Measurements from ENCODE around the gene ALKBH4.
"Not testable (repeated sequence)": the region's sequence is repeated elsewhere in the genome, so short reads cannot be mapped to it uniquely, and the experiment has no call there.

The ALKBH4 gene

GRCh38 chr7:102474116-102474515 is 9.5 kb upstream of the ALKBH4 start:
- not testable (repeated sequence) for H3K4me1 ChIP-seq (ENCODE audit: control insufficient read depth, insufficient read depth, low read length); H3K27ac ChIP-seq (ENCODE audit: low read depth, low read length); H3K9me3 ChIP-seq (ENCODE audit: control insufficient read depth, insufficient read depth, low read depth, low read length); H3K27me3 ChIP-seq (ENCODE audit: control insufficient read depth, insufficient read depth, low read length); H3K9ac ChIP-seq (ENCODE audit: low read length); H3K4me3 ChIP-seq (ENCODE audit: low read depth, low read length)
- peaks cover 39% of the 10 kb centered on the region for H3K36me3 ChIP-seq (ENCODE audit: control insufficient read depth, insufficient read depth, low read length)

- Histone ChIP-seq H3K9me3 (ENCODE audit: control insufficient read depth, insufficient read depth, low read depth, low read length) (no peaks in the 10 kb centered on the region), H3K4me3 (ENCODE audit: low read depth, low read length) (no peak overlapping the region), H3K9ac (ENCODE audit: low read length) (no peak overlapping the region)
Observed at GRCh38 chr7:102473271-102473991, 8.8 kb upstream of the ALKBH4 start.

GRCh38 chr7:102472126-102473041 is 7.7 kb upstream of the ALKBH4 start:
- no peak overlapping the region for H3K27ac ChIP-seq (ENCODE audit: low read depth, low read length)
- peaks cover 55% of the 10 kb centered on the region for H3K36me3 ChIP-seq (ENCODE audit: control insufficient read depth, insufficient read depth, low read length)

More at GRCh38 chr7:102473271-102473991, 8.8 kb upstream of the ALKBH4 start:
- Histone ChIP-seq H3K36me3 (ENCODE audit: control insufficient read depth, insufficient read depth, low read length) (peaks cover 45% of the 10 kb centered on the region), H3K4me1 (ENCODE audit: control insufficient read depth, insufficient read depth, low read length) (no peaks in the 10 kb centered on the region), H3K27ac (ENCODE audit: low read depth, low read length) (no peak overlapping the region), H3K27me3 (ENCODE audit: control insufficient read depth, insufficient read depth, low read length) (no peaks in the 10 kb centered on the region)

GRCh38 chr7:102471791-102472125 is 7.1 kb upstream of the ALKBH4 start:
- no peak overlapping the region for H3K9ac ChIP-seq (ENCODE audit: low read length)
- 0 out of 2 replicates have a peak, but pooled peaks cover 4% of the 10 kb centered on the region for H3K4me1 ChIP-seq (ENCODE audit: control insufficient read depth, insufficient read depth, low read length)
- peaks cover 57% of the 10 kb centered on the region for H3K36me3 ChIP-seq (ENCODE audit: control insufficient read depth, insufficient read depth, low read length)
- H3K27ac ChIP-seq (ENCODE audit: low read depth, low read length) = no peak overlapping the region
- H3K27me3 ChIP-seq (ENCODE audit: control insufficient read depth, insufficient read depth, low read length) = no peaks in the 10 kb centered on the region
- H3K4me3 ChIP-seq (ENCODE audit: low read depth, low read length) = no peak overlapping the region
- H3K9me3 ChIP-seq (ENCODE audit: control insufficient read depth, insufficient read depth, low read depth, low read length) = no peaks in the 10 kb centered on the region

More at GRCh38 chr7:102472126-102473041, 7.7 kb upstream of the ALKBH4 start:
- Histone ChIP-seq H3K4me1 (ENCODE audit: control insufficient read depth, insufficient read depth, low read length) (no peaks in the 10 kb centered on the region), H3K27me3 (ENCODE audit: control insufficient read depth, insufficient read depth, low read length) (no peaks in the 10 kb centered on the region), H3K4me3 (ENCODE audit: low read depth, low read length) (no peak overlapping the region), H3K9ac (ENCODE audit: low read length) (no peak overlapping the region), H3K9me3 (ENCODE audit: control insufficient read depth, insufficient read depth, low read depth, low read length) (no peaks in the 10 kb centered on the region)

GRCh38 chr7:102469972-102470825 is 5.5 kb upstream of the ALKBH4 start:
- Histone ChIP-seq H3K27me3 (ENCODE audit: control insufficient read depth, insufficient read depth, low read length) (no peaks in the 10 kb centered on the region), H3K9me3 (ENCODE audit: control insufficient read depth, insufficient read depth, low read depth, low read length) (no peaks in the 10 kb centered on the region), H3K4me1 (ENCODE audit: control insufficient read depth, insufficient read depth, low read length) (0 out of 2 replicates have a peak, but pooled peaks cover 11% of the 10 kb centered on the region), H3K36me3 (ENCODE audit: control insufficient read depth, insufficient read depth, low read length) (peaks cover 57% of the 10 kb centered on the region), H3K9ac (ENCODE audit: low read length) (no peak overlapping the region), H3K4me3 (ENCODE audit: low read depth, low read length) (no peak overlapping the region), H3K27ac (ENCODE audit: low read depth, low read length) (no peak overlapping the region)

GRCh38 chr7:102469351-102469971 is 4.8 kb upstream of the ALKBH4 start:
- H3K27me3 ChIP-seq (ENCODE audit: control insufficient read depth, insufficient read depth, low read length) = no peaks in the 10 kb centered on the region
- H3K9me3 ChIP-seq (ENCODE audit: control insufficient read depth, insufficient read depth, low read depth, low read length) = no peaks in the 10 kb centered on the region
- H3K4me3 ChIP-seq (ENCODE audit: low read depth, low read length) = no peak overlapping the region
- H3K27ac ChIP-seq (ENCODE audit: low read depth, low read length) = no peak overlapping the region
- H3K9ac ChIP-seq (ENCODE audit: low read length) = no peak overlapping the region
- peaks cover 57% of the 10 kb centered on the region for H3K36me3 ChIP-seq (ENCODE audit: control insufficient read depth, insufficient read depth, low read length)
- H3K4me1 ChIP-seq (ENCODE audit: control insufficient read depth, insufficient read depth, low read length) = 0 out of 2 replicates have a peak, but pooled peaks cover 11% of the 10 kb centered on the region

- H3K9me3 ChIP-seq (ENCODE audit: control insufficient read depth, insufficient read depth, low read depth, low read length) = no peaks in the 10 kb centered on the region
- no peak overlapping the region for H3K4me3 ChIP-seq (ENCODE audit: low read depth, low read length)
- 0 out of 2 replicates have a peak, but pooled peaks cover 13% of the 10 kb centered on the region for H3K4me1 ChIP-seq (ENCODE audit: control insufficient read depth, insufficient read depth, low read length)
- no peak overlapping the region for H3K27ac ChIP-seq (ENCODE audit: low read depth, low read length)
- no peak overlapping the region for H3K9ac ChIP-seq (ENCODE audit: low read length)
- H3K36me3 ChIP-seq (ENCODE audit: control insufficient read depth, insufficient read depth, low read length) = peaks cover 57% of the 10 kb centered on the region
- no peaks in the 10 kb centered on the region for H3K27me3 ChIP-seq (ENCODE audit: control insufficient read depth, insufficient read depth, low read length)
Observed at GRCh38 chr7:102468478-102469350, 4.1 kb upstream of the ALKBH4 start.

- H3K27ac ChIP-seq (ENCODE audit: low read depth, low read length) = no peak overlapping the region
- H3K4me1 ChIP-seq (ENCODE audit: control insufficient read depth, insufficient read depth, low read length) = 0 out of 2 replicates have a peak, but pooled peaks cover 15% of the 10 kb centered on the region
Observed at GRCh38 chr7:102467581-102468477, 3.2 kb upstream of the ALKBH4 start.

GRCh38 chr7:102466097-102466496 is 1.4 kb upstream of the ALKBH4 start:
- H3K27ac ChIP-seq (ENCODE audit: low read depth, low read length) = no peak overlapping the region
- peak overlapping the region; percentile 97 for H3K4me3 ChIP-seq (ENCODE audit: low read depth, low read length)
- H3K9ac ChIP-seq (ENCODE audit: low read length) = peak overlapping the region; percentile 13
- no peaks in the 10 kb centered on the region for H3K27me3 ChIP-seq (ENCODE audit: control insufficient read depth, insufficient read depth, low read length)
- H3K36me3 ChIP-seq (ENCODE audit: control insufficient read depth, insufficient read depth, low read length) = peaks cover 34% of the 10 kb centered on the region
- H3K9me3 ChIP-seq (ENCODE audit: control insufficient read depth, insufficient read depth, low read depth, low read length) = no peaks in the 10 kb centered on the region
- 0 out of 2 replicates have a peak, but pooled peaks cover 15% of the 10 kb centered on the region for H3K4me1 ChIP-seq (ENCODE audit: control insufficient read depth, insufficient read depth, low read length)

More at GRCh38 chr7:102467581-102468477, 3.2 kb upstream of the ALKBH4 start:
- no peak overlapping the region for H3K4me3 ChIP-seq (ENCODE audit: low read depth, low read length)
- no peaks in the 10 kb centered on the region for H3K27me3 ChIP-seq (ENCODE audit: control insufficient read depth, insufficient read depth, low read length)
- H3K36me3 ChIP-seq (ENCODE audit: control insufficient read depth, insufficient read depth, low read length) = peaks cover 49% of the 10 kb centered on the region
- H3K9ac ChIP-seq (ENCODE audit: low read length) = no peak overlapping the region
- no peaks in the 10 kb centered on the region for H3K9me3 ChIP-seq (ENCODE audit: control insufficient read depth, insufficient read depth, low read depth, low read length)
